CD4-positive, alpha-beta memory T cell (primary cell): ENCODE data around the gene SELENOW. TPM values are rescaled to one million over a fixed set of nuclear protein-coding genes. Genes with fewer than 3 reads are reported as not detected.
"Not testable (repeated sequence)": the region's sequence is repeated elsewhere in the genome, so short reads cannot be mapped to it uniquely, and the experiment has no call there.

Source experiments
- CTCF ChIA-PET: fragments of 350-600 bp; sonication (Branson Sonifier 250); formaldehyde crosslinking; loops from one replicate; lab custom pipeline; 2021; ENCODE audit warnings: inconsistent platforms; ENCODE audit not compliant: partially characterized antibody; lab: Charles Lee
- POLR2A ChIA-PET: fragments of 350-600 bp; sonication (Branson Sonifier 250); formaldehyde crosslinking; loops from one replicate; lab custom pipeline; 2021; ENCODE audit not compliant: partially characterized antibody; lab: Charles Lee
- DNase-seq, 5 donors: peaks; one replicate each; pipeline versions ENCODE4 v3.0.0 to v3.0.0-alpha.2; 2020 to 2022; ENCODE audit warnings: mixed read lengths in 1 of 5
- H3K27ac ChIP-seq: one replicate; pipeline ENCODE4 v1.7.0; 2013; ENCODE audit warnings: low read depth, low read length
- H3K27me3 ChIP-seq: 2 replicates; pipeline ENCODE4 v1.7.0; 2013; ENCODE audit warnings: mild to moderate bottlenecking, low read length, moderate library complexity; ENCODE audit not compliant: insufficient read depth
- H3K36me3 ChIP-seq: 2 replicates; pipeline ENCODE4 v1.7.0; 2013; ENCODE audit warnings: mild to moderate bottlenecking, low read length, moderate library complexity; ENCODE audit not compliant: insufficient read depth
- H3K4me1 ChIP-seq: 2 replicates; pipeline ENCODE4 v1.7.0; 2013; ENCODE audit warnings: mild to moderate bottlenecking, low read length, moderate library complexity; ENCODE audit not compliant: insufficient read depth
- H3K4me3 ChIP-seq, 2 donors: one replicate each; pipeline ENCODE4 v1.7.0; 2013; ENCODE audit warnings: low read length in 2 of 2, mild to moderate bottlenecking in 1 of 2
- H3K9me3 ChIP-seq, 2 donors: one replicate each; pipeline ENCODE4 v1.7.0; 2013; ENCODE audit warnings: low read length in 2 of 2, control low read depth in 1 of 2; ENCODE audit not compliant: control insufficient read depth in 1 of 2
- H3K27ac Mint-ChIP-seq, 7 donors: one replicate each; pipeline ENCODE4 v1.8.0; 2020 to 2021; ENCODE audit warnings: mixed read lengths in 7 of 7, mild to moderate bottlenecking in 6 of 7, inconsistent platforms in 3 of 7, moderate library complexity in 3 of 7
- H3K27me3 Mint-ChIP-seq, 2 donors: one replicate each; pipeline ENCODE4 v1.8.0; 2020 to 2021; ENCODE audit warnings: mixed read lengths in 2 of 2
- H3K36me3 Mint-ChIP-seq, 2 donors: one replicate each; pipeline ENCODE4 v1.8.0; 2020 to 2021; ENCODE audit warnings: mixed read lengths in 2 of 2, inconsistent platforms in 1 of 2, mild to moderate bottlenecking in 1 of 2
- H3K4me1 Mint-ChIP-seq, 4 donors: one replicate each; pipeline ENCODE4 v1.8.0; 2020 to 2021; ENCODE audit warnings: mixed read lengths in 4 of 4, mild to moderate bottlenecking in 1 of 4
- H3K4me3 Mint-ChIP-seq, 8 donors: one replicate each; pipeline ENCODE4 v1.8.0; 2020 to 2021; ENCODE audit warnings: mixed read lengths in 8 of 8, mild to moderate bottlenecking in 7 of 8, moderate library complexity in 6 of 8, inconsistent platforms in 3 of 8
- H3K9me3 Mint-ChIP-seq, 8 donors: one replicate each; pipeline ENCODE4 v1.8.0; 2020 to 2021; ENCODE audit warnings: mixed read lengths in 8 of 8, mild to moderate bottlenecking in 5 of 8, inconsistent platforms in 3 of 8, moderate library complexity in 1 of 8
- intact Hi-C: fragments of 100-400 bp; cut with micrococcal nuclease; formaldehyde crosslinking; loops from one replicate; pipeline ENCODE4 v1.15.1; 2023
- polyA plus RNA-seq, 2 donors: library from polyadenylated mRNA; unstranded; fragments of 300-500 nt; fragmentation: Illumina TruSeq; gene quantifications; one replicate each; pipeline ENCODE4 v1.2.3, GENCODE V29; 2021
- total RNA-seq, 2 experiments: library from RNA; stranded (reverse); gene quantifications; one replicate each; pipeline ENCODE4 v1.2.3, GENCODE V29; 2021

The SELENOW gene
- total and polyA plus RNA-seq, 4 experiments from 2014 or later, result 116 to 352 (median 236) TPM

GRCh38 chr19:47780215-47780551 lies 1.7 kb downstream of the SELENOW start:
- Histone ChIP-seq H3K27me3 (no peaks in the 10 kb centered on the region), H3K9me3 (no peaks in the 10 kb centered on the region), H3K36me3 (peaks cover 5% of the 10 kb centered on the region), H3K27ac (peak overlapping the region; percentile 86), H3K4me1 (peaks cover 17% of the 10 kb centered on the region), H3K4me3 (no peak overlapping the region)
- POLR2A ChIA-PET, result interaction anchor here (1.3 kb wide), 1 partner anchor 35 kb away, joined by 3 read pairs; the partner anchor contains the start of gene NOP53
- Mint-ChIP-seq H3K4me1 (peaks cover 16 to 42% (median 27%) of the 10 kb centered on the region in 4 donors), H3K27me3 (no peaks in the 10 kb centered on the region), H3K36me3 (peaks cover 28 to 37% of the 10 kb centered on the region in 2 donors), H3K27ac (peak overlapping the region; percentile 42 to 92 (median 77)), H3K9me3 (no peaks in the 10 kb centered on the region), H3K4me3 (peak overlapping the region; percentile 91 to 98 (median 96))
- CTCF ChIA-PET, result interaction anchor here (0.8 to 1.3 kb wide), 2 partner anchors 8 to 15 kb away, joined by 3 to 4 read pairs; no protein-coding TSS in a partner anchor
- intact Hi-C loops, result no loop called here
- DNase-seq, result no peak

GRCh38 chr19:47781590-47782262 lies 3.2 kb downstream of the SELENOW start:
- intact Hi-C loops, result no loop called here
- no peak overlapping the region for H3K4me3 ChIP-seq
- DNase-seq, result no peak
- peaks cover 11% of the 10 kb centered on the region for H3K36me3 ChIP-seq
- H3K27ac ChIP-seq, result no peak overlapping the region
- H3K27me3 ChIP-seq, result no peaks in the 10 kb centered on the region
- no peaks in the 10 kb centered on the region for H3K9me3 ChIP-seq
- Mint-ChIP-seq H3K4me3 (peak overlapping the region in 3 of 8 donors; percentile 1 to 45 (median 35)), H3K9me3 (no peaks in the 10 kb centered on the region), H3K27ac (peak overlapping the region in 5 of 7 donors; percentile 12 to 79 (median 64)), H3K4me1 (peaks cover 16 to 38% (median 28%) of the 10 kb centered on the region in 4 donors), H3K36me3 (peaks cover 28 to 43% of the 10 kb centered on the region in 2 donors), H3K27me3 (no peaks in the 10 kb centered on the region)
- ChIA-PET CTCF (interaction anchor here (1.3 to 1.6 kb wide), 2 partner anchors 8 to 17 kb away, joined by 4 read pairs; no protein-coding TSS in a partner anchor), POLR2A (no interaction called here)
- peaks cover 17% of the 10 kb centered on the region for H3K4me1 ChIP-seq

GRCh38 chr19:47786566-47786965 lies 8.1 kb downstream of the SELENOW start:
- Mint-ChIP-seq H3K4me1 (peaks cover 4 to 12% (median 8%) of the 10 kb centered on the region in 4 donors), H3K27ac (no peak overlapping the region), H3K4me3 (no peak overlapping the region), H3K36me3 (peaks cover 24 to 34% of the 10 kb centered on the region in 2 donors), H3K9me3 (no peaks in the 10 kb centered on the region), H3K27me3 (no peaks in the 10 kb centered on the region)
- Histone ChIP-seq H3K27me3 (no peaks in the 10 kb centered on the region), H3K27ac (no peak overlapping the region), H3K9me3 (no peaks in the 10 kb centered on the region), H3K4me1 (no peaks in the 10 kb centered on the region), H3K36me3 (peaks cover 11% of the 10 kb centered on the region), H3K4me3 (no peak overlapping the region)
- ChIA-PET CTCF (interaction anchor here (2.0 to 7.4 kb wide), 2 partner anchors 20 to 71 kb away, joined by 5 to 54 read pairs; no protein-coding TSS in a partner anchor), POLR2A (no interaction called here)
- intact Hi-C loops, result no loop called here
- no peak for DNase-seq

GRCh38 chr19:47787307-47787706 lies 8.8 kb downstream of the SELENOW start:
- peaks cover 16 to 27% of the 10 kb centered on the region in 2 donors for H3K36me3 Mint-ChIP-seq
- POLR2A ChIA-PET, result not testable (repeated sequence)
- CTCF ChIA-PET, result interaction anchor here (0.7 to 7.4 kb wide), 6 partner anchors 21 to 355 kb away, joined by 3 to 54 read pairs (median 4); partner anchors contain the start of gene EHD2

GRCh38 chr19:47789811-47790210 lies 11.3 kb downstream of the SELENOW start:
- H3K4me1 Mint-ChIP-seq, H3K9me3 Mint-ChIP-seq, H3K9me3 ChIP-seq, H3K36me3 Mint-ChIP-seq, H3K27ac Mint-ChIP-seq, H3K4me3 Mint-ChIP-seq, H3K36me3 ChIP-seq, H3K4me3 ChIP-seq, H3K27me3 ChIP-seq, H3K4me1 ChIP-seq, H3K27ac ChIP-seq, intact Hi-C loops, POLR2A ChIA-PET, H3K27me3 Mint-ChIP-seq, DNase-seq: not testable (repeated sequence)
- CTCF ChIA-PET, result interaction anchor here (0.7 to 7.4 kb wide), 9 partner anchors 8 to 77 kb away, joined by 3 to 54 read pairs (median 4); partner anchors contain the start of gene EHD2

More at GRCh38 chr19:47787307-47787706, 8.8 kb downstream of the SELENOW start:
- intact Hi-C loops, H3K4me3 ChIP-seq, H3K9me3 ChIP-seq, H3K27me3 Mint-ChIP-seq, H3K27ac Mint-ChIP-seq, H3K27ac ChIP-seq, H3K4me1 ChIP-seq, H3K27me3 ChIP-seq, H3K4me3 Mint-ChIP-seq, H3K9me3 Mint-ChIP-seq, H3K4me1 Mint-ChIP-seq, DNase-seq: not testable (repeated sequence)
- peaks cover 11% of the 10 kb centered on the region for H3K36me3 ChIP-seq

DNA sequence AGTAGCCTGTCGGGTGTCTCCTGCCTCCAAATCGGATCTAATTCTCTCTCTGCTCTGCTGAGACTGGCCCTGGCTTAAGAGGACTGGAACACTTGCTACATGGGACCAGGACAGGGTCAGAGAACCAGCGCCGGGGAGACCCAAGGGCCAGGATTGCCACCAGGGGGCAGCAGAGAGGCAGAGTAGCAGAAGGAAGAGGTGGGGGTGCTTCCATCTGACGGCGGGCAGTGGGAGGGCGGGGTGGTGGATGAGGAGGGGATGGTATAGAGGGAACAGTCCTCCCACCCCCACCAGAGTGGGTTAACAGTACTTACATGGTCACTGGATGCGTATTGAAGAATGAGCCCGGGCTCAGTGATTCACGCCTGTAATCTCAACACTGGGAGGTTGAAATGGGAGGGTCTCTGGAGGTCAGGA lies 11.9 kb downstream of the SELENOW start:
- peaks cover under 1 to 9% (median 4%) of the 10 kb centered on the region in 4 donors for H3K4me1 Mint-ChIP-seq
- Histone ChIP-seq H3K4me3 (no peak overlapping the region), H3K36me3 (peaks cover 4% of the 10 kb centered on the region), H3K27me3 (no peaks in the 10 kb centered on the region), H3K9me3 (peaks cover 0 to 4% of the 10 kb centered on the region in 2 donors), H3K27ac (no peak overlapping the region), H3K4me1 (no peaks in the 10 kb centered on the region)
- H3K9me3 Mint-ChIP-seq, result peaks cover 0 to 3% (median 0%) of the 10 kb centered on the region in 8 donors
- peaks cover 0 to 5% of the 10 kb centered on the region in 2 donors for H3K36me3 Mint-ChIP-seq
- H3K27ac Mint-ChIP-seq, result no peak overlapping the region
- intact Hi-C loops, result no loop called here
- ChIA-PET CTCF (interaction anchor here (0.7 to 7.4 kb wide), 10 partner anchors 9 to 358 kb away, joined by 3 to 54 read pairs (median 4); partner anchors contain the start of gene EHD2), POLR2A (no interaction called here)
- no peak overlapping the region for H3K4me3 Mint-ChIP-seq
- DNase-seq, result peak; percentile 66 to 75 (median 71)
- H3K27me3 Mint-ChIP-seq, result no peaks in the 10 kb centered on the region

DNA sequence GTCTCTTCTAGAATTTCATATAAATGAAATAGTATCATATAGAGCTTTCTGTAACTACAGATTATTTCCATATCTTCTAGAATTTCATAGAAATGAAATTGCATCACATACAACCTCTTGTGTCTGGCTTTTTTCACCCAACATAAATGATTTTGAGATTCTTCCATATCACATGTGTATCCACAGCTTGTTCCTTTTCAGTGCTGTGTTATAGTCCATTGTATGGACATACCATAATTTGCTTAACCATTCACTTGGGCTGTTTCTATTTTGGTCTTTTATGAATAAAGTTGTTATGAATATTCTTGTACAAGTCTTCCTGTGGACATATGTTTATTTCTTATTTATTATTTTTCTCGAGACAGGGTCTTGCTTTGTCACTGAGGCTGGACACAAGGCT lies 14.1 kb downstream of the SELENOW start:
- no peaks in the 10 kb centered on the region for H3K27me3 ChIP-seq
- H3K27ac Mint-ChIP-seq, result no peak overlapping the region
- peaks cover 0 to 4% of the 10 kb centered on the region in 2 donors for H3K9me3 ChIP-seq
- no peaks in the 10 kb centered on the region for H3K4me1 ChIP-seq
- DNase-seq, result no peak
- peaks cover 0 to 2% of the 10 kb centered on the region in 2 donors for H3K27me3 Mint-ChIP-seq
- no peaks in the 10 kb centered on the region for H3K36me3 Mint-ChIP-seq
- ChIA-PET POLR2A (no interaction called here), CTCF (interaction anchor here (7.4 kb wide), 1 partner anchor 26 kb away, joined by 54 read pairs; no protein-coding TSS in a partner anchor)
- H3K4me1 Mint-ChIP-seq, result peaks cover 0 to 9% (median 4%) of the 10 kb centered on the region in 4 donors
- H3K36me3 ChIP-seq, result no peaks in the 10 kb centered on the region
- no peak overlapping the region for H3K4me3 Mint-ChIP-seq
- peaks cover 0 to 3% (median 0%) of the 10 kb centered on the region in 8 donors for H3K9me3 Mint-ChIP-seq
- H3K27ac ChIP-seq, result no peak overlapping the region
- intact Hi-C loops, result no loop called here
- no peak overlapping the region for H3K4me3 ChIP-seq
